Activated T-cell treated with anti-CD3 and anti-CD28 coated beads, Interleukin-2, amount 50 U/mL, for 48 hours (primary cell): ENCODE measurements around the gene RBM44.

Source experiments
- DNase-seq, 2 experiments: peaks; one replicate each; pipeline ENCODE4 v3.0.0-alpha.2; 2020

RBM44 gene

DNA sequence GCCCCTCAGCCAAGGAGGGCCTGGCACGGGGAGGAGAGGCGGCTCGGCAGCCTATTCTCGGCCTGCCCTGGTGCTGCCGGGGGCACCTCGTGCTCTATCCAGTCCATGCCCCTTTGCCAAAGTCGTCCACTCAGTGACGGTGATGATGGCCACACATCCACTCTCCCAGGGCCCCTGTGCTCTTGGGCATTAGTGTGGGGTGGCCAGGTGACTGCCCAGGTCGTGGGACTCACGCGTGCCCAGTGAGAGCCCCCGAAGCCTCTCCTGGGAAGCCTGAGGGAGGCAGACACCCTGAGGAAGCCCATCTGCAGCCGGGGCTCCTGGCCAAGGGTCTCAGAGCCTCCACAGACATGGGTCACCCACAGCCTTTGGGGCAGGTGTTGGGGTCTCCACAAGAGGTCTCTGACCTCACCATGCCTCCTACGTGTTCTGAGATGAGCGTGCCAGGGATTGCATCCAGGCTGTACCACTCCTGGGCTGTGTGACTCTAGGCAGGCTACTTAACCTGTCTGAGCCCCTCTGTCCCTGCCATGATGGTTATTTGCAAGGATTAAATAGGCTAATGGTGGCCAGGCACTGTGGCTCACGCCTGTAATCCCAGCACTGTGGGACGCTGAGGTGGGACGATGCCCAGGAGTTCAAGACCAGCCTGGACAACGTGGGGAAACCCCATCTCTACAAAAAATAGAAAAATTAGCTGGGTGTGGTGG, 73.8 kb downstream of the RBM44 start:
- no peak for DNase-seq

DNA sequence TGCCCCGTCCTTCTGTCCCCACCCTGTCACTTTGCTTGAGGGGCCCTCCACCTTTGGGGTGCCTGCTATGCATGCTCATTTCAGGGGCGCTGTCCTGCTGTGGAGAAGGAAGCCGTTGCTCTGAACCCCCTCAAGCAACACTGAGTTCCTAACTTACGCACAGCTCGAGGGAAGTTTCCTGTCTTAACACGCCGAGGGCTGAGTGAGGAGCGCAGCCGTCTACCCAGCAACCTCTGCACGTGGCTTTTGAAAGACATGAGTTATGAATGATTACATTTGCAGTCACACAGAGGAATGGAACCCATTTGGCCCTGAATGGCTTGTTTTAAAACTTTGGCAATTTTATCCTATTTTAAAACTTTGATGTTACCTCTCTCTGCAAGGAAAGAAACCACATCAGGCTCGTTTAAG, 74.8 kb downstream of the RBM44 start:
- DNase-seq, result no peak

DNA sequence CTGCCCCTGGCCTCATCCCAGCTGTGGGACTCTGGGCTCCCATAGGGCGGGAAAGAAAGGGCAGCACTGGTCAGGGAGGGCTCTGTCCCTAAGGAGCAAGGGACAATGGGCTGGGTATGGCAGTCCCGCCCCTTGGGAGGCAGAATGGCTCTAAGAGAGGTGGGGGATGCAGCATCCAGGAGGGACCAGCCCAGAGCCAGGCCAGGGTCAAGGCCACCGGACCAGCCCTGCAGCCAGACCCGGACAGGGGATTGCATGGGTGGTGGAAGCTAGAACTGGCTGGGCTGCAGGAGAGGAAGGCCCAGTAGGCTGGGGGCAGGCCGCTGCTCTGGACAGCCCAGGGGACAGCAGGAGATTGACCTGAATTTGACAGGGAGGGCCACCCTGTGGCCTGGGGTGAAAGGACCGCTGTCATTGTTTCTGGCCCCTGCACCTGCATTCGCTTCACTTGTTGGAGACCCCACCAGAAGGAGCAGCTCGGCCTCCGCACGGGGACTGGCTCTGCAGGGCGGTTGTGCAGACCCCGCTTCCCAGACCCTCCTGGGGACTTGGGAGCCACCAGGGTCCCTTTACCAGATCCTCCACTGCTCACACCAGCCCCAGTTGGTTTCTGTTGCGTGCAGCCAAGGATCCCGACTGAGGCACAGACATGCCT, 75.4 kb downstream of the RBM44 start:
- DNase-seq, result no peak

DNA sequence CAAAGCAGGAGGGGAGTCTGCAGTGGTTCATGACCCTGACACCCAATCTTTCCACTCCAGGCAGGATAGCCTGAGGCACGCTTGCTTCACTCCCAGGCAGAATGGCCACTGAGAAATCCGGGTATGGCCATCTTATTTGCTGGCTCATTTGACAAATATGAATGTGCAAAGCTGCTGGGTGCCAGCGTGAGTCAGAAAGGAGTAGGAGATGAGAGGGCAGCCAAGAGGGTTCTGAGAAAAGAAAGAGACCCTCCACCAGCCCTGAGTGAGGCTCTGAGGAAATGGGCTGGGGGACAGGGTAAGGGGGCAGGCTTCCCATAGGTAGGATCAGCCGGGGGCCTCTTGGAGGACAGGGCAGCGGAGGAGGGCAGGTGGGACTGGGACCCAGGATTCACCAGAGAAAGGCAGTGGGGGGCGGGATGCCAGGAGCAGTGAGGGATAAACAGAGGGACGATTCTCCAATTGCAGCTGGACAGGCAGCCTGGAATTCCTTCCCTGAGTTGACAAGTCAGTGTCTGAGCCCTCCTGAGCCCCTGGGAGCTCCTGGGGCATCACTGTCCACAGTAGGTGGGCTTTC, 76.1 kb downstream of the RBM44 start:
- no peak for DNase-seq

DNA sequence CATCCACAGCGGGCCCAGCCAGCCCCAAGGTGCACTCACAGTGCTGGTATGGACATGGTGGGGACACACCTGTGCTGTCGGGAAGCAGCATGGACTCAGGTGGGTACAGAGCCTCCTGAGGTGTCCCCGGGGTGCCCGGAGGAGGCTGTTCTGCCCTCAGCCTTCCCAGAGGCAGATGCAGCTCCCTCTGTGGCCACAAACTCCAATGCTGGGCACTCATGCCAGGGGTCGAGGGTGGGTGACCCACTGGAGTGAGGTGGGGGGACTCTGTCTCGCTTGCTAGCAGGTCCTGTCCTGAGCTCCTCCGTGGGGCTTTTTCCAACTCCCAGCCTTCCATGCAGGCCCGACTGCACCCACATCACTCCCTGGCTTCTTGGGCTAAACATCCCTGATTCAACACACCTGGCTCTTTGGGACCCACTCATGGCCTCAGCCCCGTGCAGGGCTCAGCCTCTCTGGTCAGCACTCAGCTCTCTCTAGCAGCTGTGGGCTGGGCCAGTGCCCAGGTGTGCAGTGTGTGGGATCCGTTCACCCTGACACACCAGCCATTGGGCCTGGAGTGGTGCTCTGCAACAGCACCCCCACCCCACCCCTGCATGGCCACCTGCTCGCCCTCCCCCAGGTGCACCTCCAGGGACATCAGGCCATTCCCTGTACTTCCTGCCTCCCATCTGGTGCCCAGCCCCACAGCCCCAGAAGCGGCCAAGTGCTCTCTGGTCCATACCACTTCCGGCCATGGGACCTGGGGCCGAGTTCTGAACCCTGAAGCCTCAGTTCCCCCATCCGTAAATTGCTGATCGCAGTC, 76.9 kb downstream of the RBM44 start:
- DNase-seq, result no peak

DNA sequence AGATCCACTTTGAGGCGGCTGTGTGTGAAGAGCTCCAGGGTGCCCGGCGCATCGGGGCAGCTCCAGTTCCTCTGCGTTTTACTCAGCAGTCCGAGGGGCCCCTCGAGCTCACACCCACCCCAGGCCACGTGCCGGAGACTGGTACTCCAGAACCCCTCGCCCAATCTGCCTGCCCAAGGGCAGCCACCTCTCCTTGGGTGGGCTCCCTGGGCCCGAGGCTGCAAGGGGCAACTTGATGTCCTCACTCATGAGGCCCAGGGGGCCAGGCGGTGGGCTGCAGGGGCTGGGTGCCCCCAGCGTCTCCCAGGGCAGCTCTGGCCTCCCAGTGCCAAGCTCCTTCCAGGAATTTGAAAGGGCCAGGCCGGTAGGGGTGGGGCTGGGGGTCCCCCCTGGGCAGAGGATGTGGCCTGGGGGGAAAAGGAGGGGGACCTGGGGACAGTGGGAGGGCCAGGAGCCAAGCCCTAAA, 77.5 kb downstream of the RBM44 start:
- DNase-seq, result no peak

DNA sequence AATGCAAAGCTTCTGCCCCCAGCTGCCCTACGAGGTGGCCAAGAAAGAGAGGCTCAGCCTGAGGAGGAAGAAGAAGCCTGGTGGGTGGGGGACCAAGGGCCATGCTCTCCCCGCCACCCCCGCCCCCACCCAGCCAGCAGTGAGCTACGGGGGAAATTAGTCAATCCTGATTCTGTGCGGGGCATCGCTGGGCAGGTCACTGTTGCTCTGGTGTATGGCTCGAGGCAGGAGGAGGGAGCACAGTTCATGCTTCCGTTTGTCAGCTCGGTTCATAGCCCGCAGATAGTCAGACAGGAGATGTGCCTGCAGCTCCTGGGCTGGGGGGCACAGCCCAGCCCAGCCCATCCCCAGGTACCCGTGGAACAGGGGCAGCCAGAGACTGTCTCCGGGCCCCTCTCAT, 78.0 kb downstream of the RBM44 start:
- no peak for DNase-seq

DNA sequence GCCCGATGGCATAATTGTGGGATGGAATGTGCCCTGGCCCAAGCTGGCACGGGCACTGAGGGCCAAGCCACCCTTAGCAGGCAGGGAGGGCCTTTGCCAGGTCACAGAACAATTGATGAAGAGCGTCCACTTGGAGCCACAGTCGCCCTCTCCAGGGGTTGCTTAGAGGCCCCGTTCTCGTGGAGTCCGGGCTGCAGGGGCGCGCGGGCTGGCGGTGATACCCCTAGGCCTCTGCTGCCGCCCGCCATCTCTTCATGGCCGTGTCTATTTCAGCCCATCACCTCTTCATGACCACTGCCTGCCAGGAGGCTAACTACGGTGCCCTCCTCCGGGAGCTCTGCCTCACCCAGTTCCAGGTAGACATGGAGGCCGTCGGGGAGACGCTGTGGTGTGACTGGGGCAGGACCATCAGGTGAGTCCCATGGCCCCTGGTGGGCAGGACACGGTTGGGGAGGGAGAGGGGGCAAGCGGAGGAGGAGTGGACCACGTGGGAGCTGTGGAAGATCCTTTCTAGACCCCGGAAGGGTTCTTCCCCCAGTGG, 78.4 kb downstream of the RBM44 start:
- DNase-seq, result no peak

DNA sequence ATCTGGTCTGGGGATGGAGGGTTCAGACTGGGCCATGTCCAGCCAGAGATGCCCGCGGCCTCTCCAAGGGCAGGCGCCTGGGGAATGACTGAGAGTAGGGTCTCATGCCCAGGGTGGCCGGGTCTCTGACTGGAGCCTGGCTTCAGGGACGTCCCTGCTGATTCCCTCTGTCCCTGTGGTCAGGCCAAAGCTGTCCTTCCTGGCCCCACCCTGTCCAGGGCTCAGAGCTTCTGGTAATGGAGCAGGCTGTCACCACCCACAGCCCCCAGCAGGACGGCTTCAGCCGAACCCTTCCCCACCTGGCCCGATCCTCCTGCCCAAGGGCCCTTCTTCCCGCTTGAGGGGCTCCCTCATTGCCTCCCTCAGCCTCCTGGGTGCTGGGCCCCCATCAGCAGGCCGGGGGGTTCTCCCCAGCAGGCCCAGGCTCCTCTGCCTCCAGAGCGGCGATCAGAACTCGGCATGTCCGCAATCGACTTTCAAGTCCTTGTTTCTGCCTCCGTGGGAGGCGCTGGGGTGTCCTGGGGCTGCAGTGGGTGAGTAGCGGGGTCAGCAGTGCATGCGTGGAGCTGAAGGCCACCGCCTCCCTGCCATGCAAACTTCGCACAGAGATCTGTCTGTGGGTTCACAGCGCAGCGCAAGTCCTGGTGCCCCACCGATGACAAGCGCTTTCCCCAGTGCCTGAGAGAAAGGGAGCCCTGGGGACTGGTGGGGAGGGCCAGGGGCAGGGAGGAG, 79.2 kb downstream of the RBM44 start:
- no peak for DNase-seq

DNA sequence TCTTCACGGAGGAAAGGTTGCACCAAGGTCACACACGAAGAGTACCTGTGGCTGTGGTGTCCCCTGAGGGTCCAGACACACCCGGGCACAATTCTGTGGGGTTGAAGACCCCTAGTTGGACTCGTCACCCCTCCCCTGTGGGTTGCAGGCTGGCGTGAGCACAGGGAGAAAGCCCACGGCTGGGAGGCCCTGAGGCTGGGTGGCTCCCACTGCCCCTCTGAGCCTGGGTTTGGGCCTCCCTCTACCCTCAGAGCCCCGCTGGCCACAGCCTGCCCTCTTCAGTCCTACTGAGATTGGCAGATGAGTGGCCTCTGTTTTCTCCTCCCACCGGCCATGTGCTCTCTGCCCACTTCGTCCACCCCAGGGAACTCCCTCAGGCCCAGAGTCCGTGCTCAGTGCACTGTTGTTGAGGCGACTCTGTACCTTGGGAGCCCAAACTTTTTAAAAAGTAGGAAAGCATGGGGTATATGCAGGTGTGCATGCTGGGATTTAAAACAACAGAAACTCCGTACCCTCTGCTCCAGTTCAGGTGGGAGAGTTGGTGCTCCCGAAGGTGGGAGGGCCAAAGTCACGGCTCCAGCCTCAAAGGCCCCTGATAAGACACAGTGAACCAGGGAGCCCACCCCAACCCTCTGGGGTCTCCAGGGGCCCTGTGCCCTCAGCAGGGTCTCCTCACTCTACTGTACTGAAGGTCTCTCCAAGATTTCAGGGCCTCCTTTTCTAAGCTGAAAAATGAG, 79.9 kb downstream of the RBM44 start:
- no peak for DNase-seq

DNA sequence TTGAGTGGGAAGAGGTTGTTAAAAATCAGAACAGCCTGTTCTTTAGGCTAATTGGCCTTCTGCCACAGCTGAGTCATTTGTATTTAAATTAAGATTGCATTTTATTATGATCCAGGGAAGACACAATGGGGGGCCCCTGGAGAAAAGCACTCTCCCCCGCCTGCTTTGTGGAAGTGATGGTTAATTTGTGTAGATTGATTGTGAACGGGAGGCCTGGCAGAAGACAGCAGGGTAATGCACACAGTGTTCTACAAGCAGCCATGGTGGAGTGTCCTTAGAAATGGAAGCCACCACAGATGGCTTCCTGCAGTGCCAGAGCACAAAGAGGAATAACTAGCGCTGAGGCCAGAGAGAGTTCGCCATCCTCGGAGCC, 80.5 kb downstream of the RBM44 start:
- no peak for DNase-seq

DNA sequence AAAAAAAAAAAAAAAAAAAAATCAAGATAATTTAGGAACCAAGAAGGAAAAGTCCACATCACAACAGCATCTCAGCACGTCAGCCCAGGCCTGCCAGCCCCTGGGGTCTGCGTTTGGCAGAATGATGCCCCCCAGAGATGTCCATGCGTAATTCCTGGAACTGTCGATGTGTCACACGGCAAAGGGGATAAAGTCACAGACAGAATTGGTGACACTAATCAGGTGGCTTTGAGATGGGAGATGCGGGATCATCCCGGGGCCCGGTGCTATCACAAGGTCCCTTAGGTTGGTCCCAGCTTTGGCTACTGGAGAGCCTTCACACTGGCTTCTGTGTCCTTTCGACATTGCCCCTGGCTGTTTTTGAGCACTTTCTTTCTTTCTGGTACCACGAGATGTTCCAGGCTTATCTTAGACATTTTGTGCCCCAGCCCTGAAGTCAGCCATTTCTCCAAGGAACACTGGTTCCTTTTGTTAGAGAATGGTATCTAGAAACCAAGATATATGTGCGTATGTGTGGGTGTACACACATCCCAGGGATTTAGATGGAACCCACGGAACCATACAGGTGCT, 81.5 kb downstream of the RBM44 start:
- DNase-seq, result no peak

DNA sequence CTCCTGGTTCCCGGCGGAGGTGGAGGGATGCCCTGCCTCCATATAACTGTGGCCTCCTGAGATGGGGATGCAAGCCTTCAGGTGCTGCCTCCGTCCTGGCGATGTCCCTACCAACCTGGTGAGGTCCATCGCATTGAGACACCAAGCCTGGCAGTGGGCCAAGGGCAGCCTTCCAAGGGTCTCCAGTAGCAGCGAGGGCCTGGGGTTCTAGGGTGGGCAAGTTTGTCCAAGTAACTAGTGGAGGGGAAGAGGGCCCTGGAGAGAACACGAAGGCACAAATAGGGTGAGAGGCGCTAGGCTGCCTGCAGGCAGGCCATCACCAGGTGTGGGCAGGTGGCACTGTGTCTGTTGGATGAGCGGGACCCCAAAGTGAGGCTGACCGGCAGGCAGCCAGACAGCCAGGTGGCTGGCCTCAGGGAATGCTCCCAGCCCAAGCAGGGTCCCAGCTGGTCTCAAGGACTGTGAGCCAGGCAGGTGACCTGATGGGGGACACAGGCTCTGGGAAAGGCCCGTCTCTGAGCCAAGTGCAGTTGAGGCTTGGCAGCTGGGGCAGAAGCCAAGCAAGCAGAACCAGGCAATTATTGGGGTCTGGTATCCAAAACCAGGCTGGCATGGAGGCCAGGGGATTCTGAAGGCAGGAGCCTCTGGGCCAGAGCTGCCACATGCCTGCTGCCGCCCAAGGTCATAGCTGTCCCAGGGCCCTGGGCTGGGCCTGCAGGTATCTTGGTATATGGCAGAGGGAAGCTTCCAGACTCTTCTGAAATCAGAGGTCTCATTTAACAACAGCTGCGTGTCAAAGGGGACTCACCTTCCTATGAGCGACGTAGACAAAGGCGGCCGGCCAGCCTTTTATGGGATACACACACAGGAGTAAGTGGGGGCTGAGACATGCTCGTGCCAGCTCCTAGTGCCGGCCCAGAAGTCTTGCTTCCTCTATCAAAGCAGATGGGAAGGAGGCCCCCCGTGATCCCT, 84.2 kb downstream of the RBM44 start:
- no peak for DNase-seq

DNA sequence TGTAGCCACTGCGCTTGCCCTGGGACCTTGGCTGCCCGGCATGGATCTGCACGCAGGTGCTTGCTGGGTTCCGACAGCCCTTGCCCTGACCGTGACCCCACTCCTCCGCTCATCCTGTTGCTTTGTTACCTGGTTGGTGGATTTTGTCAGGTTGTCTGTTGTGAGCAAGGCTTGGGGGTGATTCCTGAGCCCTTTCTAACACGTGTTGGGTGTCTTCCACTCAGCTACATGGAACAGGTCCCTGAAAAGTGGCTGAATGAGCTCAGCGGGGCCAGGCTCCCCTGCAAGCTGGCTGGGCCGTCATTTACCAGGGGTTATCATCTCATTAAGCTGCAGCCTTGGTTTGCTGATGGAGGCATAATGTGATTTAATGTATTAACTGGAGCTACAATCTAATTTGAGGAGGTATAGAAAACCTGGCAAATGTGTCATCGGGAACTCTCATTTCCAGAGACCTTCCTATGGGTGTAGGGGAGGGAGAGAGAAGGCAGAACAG, 85.4 kb downstream of the RBM44 start:
- DNase-seq, result no peak

DNA sequence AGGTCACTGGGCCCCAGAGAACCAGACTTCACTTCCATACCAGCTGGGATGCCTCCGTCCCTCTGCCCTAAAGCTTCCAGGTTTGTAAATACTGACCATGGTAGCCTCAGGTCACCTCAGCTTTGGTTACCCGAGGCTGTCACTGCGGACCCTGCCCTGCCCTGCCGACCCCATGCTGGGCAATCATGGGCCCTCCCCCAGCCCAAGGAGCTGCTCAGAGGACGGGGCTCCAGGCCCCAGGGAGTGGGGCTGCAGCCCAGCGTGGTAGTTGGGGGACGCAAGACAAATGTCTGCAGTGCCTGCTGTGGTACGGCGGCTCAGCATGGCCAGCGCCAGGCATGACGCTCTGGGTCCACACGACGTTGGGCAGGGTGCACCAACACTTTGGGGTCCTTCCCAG, 86.1 kb downstream of the RBM44 start:
- no peak for DNase-seq

DNA sequence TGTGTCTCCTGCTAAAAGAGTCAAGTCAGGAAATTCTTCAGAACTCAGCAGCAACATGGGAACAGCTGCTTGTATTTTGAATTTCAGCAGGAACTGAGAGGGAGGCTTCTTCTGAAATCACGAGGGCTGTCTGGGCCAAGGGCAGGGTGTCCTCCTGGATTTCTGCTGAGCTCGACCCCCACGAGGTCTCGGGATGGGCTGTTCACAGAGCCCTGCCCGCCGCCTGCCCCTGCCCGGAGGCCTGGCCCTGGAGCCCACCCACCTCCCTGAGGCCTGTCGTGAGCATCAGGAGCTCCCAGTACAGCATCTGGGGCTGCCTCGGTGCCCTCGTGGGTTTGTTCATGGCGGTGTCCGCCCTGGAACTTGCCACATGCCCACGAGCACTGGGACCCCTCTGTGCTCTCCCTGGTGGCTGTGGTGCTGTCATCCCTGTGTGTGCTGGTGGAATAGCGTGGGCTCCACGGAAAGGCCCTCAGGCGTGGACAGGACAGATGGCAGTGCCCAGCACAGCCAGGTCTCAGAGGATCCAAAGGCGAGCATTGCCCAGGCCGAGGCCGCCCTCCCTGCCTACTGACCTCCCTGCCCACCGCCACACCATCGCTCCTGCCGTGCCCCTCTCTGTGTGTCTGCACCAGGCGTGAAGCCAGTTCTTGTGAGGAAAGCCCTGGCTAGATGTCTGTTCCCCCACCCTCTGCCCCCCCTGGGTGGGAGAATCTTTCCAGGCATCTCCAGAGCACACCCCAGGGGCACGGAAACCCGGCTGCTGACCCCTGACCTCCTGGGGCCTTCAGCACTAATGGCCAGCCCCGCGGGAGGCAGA, 86.7 kb downstream of the RBM44 start:
- DNase-seq, result no peak

DNA sequence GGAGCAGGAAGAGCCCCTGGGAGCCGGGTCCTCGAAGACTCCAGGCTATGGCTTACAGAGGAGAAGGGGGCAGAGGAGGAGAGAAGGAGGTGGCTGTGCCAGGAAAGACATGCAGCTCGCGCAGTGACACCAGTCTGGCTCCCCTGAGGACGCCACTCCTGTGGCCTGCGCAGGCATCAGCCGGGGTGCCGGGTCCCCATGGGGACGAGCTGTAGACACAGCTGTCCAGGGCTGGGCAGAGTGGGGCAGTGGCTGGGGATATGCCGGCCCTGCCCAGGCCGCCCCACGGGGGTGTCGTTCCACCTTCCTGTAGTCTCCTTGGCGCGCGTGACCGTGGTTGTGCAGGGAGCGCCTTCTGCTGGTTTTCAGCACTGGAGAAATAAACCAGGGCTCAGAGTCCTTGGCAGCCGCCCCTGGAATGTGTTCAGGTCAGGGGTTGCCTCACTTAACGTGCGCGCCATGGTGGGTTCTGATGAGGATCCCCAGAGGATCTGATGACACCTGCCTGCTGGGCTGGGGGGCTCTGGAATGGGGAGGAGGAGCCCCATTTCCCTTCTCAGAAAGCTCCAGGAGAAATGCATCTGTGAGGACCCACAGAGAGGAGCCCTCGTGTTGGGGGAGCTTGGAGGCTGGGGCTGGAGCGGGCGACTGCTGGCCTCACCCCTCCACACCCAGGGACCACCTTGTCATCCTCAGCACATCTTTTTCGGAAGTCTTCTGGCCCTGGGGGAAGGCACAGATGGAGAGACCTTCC, 87.5 kb downstream of the RBM44 start:
- DNase-seq, result no peak
